Mesenchymal stem cell (in vitro differentiated cells and primary cell): ENCODE data around the gene NUAK1.

Source experiments
- DNase-seq: peaks from one replicate; pipeline ENCODE4 v3.0.0-alpha.2; 2013
- H2AFZ ChIP-seq: one replicate; pipeline ENCODE4 v1.6.1; 2013; ENCODE audit warnings: low read depth, mild to moderate bottlenecking, control low read depth, inconsistent platforms, low read length, moderate library complexity
- H2AK5ac ChIP-seq: 2 replicates; pipeline ENCODE4 v1.6.1; 2013; ENCODE audit warnings: low read length, moderate library complexity, mild to moderate bottlenecking, inconsistent platforms; ENCODE audit not compliant: severe bottlenecking
- H2BK120ac ChIP-seq: one replicate; pipeline ENCODE4 v1.6.1; 2013; ENCODE audit warnings: low read depth, mild to moderate bottlenecking, inconsistent platforms, low read length, moderate library complexity
- H2BK12ac ChIP-seq, 2 experiments: one replicate each; pipeline ENCODE4 v1.6.1; 2013; ENCODE audit warnings: inconsistent platforms in 2 of 2, low read length in 2 of 2, mild to moderate bottlenecking in 2 of 2, moderate library complexity in 2 of 2, control low read depth in 1 of 2
- H2BK15ac ChIP-seq: one replicate; pipeline ENCODE4 v1.6.1; 2013; ENCODE audit warnings: mild to moderate bottlenecking, low read depth, inconsistent platforms; ENCODE audit not compliant: poor library complexity, severe bottlenecking
- H2BK5ac ChIP-seq: 2 replicates; pipeline ENCODE4 v1.6.1; 2013; ENCODE audit warnings: low read depth, mild to moderate bottlenecking, low read length, control low read depth, inconsistent platforms; ENCODE audit not compliant: poor library complexity, severe bottlenecking
- H3K14ac ChIP-seq, 2 experiments: one replicate each; pipeline ENCODE4 v1.6.1; 2013; ENCODE audit warnings: inconsistent platforms in 2 of 2, low read length in 2 of 2, control low read depth in 1 of 2, mild to moderate bottlenecking in 1 of 2, moderate library complexity in 1 of 2
- H3K18ac ChIP-seq, 2 experiments: one replicate each; pipeline ENCODE4 v1.6.1; 2013; ENCODE audit warnings: inconsistent platforms in 2 of 2, low read length in 2 of 2, control low read depth in 1 of 2, low read depth in 1 of 2, mild to moderate bottlenecking in 1 of 2
- H3K23ac ChIP-seq, 2 experiments: one replicate each; pipeline ENCODE4 v1.6.1; 2013; ENCODE audit warnings: inconsistent platforms in 2 of 2, low read length in 2 of 2, mild to moderate bottlenecking in 2 of 2, moderate library complexity in 2 of 2, control low read depth in 1 of 2
- H3K27ac ChIP-seq: 2 replicates; pipeline ENCODE4 v1.5.1; 2013; ENCODE audit warnings: mild to moderate bottlenecking, moderate library complexity, low read length, control low read depth, inconsistent platforms; ENCODE audit not compliant: poor library complexity, severe bottlenecking
- H3K27me3 ChIP-seq, 2 experiments: 2 replicates each; pipeline versions ENCODE4 v1.6.1 to v1.7.0; 2013; ENCODE audit warnings: low read length in 2 of 2, mild to moderate bottlenecking in 2 of 2, moderate library complexity in 2 of 2, control low read depth in 1 of 2, inconsistent platforms in 1 of 2; ENCODE audit not compliant: control insufficient read depth in 1 of 2, insufficient read depth in 1 of 2
- H3K36me3 ChIP-seq, 2 experiments: 2 replicates each; pipeline versions ENCODE4 v1.6.1 to v1.7.0; 2013; ENCODE audit warnings: low read length in 2 of 2, control low read depth in 1 of 2, inconsistent platforms in 1 of 2, low read depth in 1 of 2, mild to moderate bottlenecking in 1 of 2; ENCODE audit not compliant: insufficient read depth in 2 of 2, control insufficient read depth in 1 of 2
- H3K4ac ChIP-seq, 2 experiments: one replicate each; pipeline ENCODE4 v1.6.1; 2013; ENCODE audit warnings: inconsistent platforms in 2 of 2, low read length in 2 of 2, mild to moderate bottlenecking in 2 of 2, moderate library complexity in 2 of 2, control low read depth in 1 of 2, low read depth in 1 of 2
- H3K4me1 ChIP-seq: 2 replicates; pipeline ENCODE4 v1.6.1; 2013; ENCODE audit warnings: low read depth, low read length, control low read depth; ENCODE audit not compliant: control insufficient read depth, insufficient read depth
- H3K4me2 ChIP-seq: 2 replicates; pipeline ENCODE4 v1.6.1; 2013; ENCODE audit warnings: low read length, mild to moderate bottlenecking, inconsistent platforms; ENCODE audit not compliant: poor library complexity, severe bottlenecking
- H3K4me3 ChIP-seq, 2 experiments: 2 replicates each; pipeline versions ENCODE4 v1.5.1 to v1.7.0; 2013; ENCODE audit warnings: low read length in 2 of 2, mild to moderate bottlenecking in 2 of 2, control low read depth in 1 of 2, low read depth in 1 of 2; ENCODE audit not compliant: insufficient read depth in 1 of 2
- H3K79me1 ChIP-seq: replicated peaks from 2 replicates; pipeline ENCODE4 v1.6.1; 2013; ENCODE audit warnings: mild to moderate bottlenecking, control low read depth, low read length, inconsistent platforms; ENCODE audit not compliant: poor library complexity, severe bottlenecking
- H3K9ac ChIP-seq: 2 replicates; pipeline ENCODE4 v1.7.0; 2013; ENCODE audit warnings: mild to moderate bottlenecking, low read length, moderate library complexity
- H3K9me3 ChIP-seq: 2 replicates; pipeline ENCODE4 v1.7.0; 2013; ENCODE audit warnings: mild to moderate bottlenecking, low read length; ENCODE audit not compliant: control insufficient read depth
- H4K8ac ChIP-seq: one replicate; pipeline ENCODE4 v1.6.1; 2013; ENCODE audit warnings: inconsistent platforms, mild to moderate bottlenecking, low read length, moderate library complexity
- H4K91ac ChIP-seq: one replicate; pipeline ENCODE4 v1.6.1; 2013; ENCODE audit warnings: mild to moderate bottlenecking, low read length, inconsistent platforms
- WGBS: methylation state at CpG from one replicate; pipeline ENCODE4 v1.1.7; 2013; ENCODE audit warnings: mixed read lengths; 5-methylcytosine and 5-hydroxymethylcytosine counted together

Gene NUAK1

DNA sequence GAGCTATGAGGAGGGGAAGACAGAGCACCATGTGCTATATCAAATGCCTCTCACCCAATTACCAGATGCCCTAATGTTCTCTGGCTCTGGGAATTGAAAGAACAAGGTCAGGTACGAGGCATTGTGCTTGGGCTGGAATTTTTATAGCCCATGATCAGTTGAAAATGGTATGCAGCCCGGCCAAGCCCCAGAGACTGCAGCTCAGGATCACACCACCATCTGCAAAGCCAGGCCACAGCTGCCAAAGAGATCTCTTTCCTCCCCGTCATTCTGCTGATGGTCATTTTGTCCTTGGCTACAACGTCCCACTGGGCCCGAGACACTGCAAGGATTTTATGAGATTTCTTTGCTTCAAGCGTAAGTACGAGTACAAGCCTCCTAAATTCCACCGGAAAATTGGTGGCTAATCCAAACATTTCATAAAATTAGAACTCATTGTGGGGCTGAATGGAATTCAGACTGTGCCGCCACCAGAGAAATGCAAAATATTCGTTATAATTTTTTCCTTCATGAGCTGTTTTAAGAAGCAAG is 15.1 kb downstream of the NUAK1 start:
- no peak overlapping the region for H4K8ac ChIP-seq
- peak; percentile 36 for DNase-seq
- no peak overlapping the region for H2BK5ac ChIP-seq
- H2AK5ac ChIP-seq, result no peak overlapping the region
- peak overlapping the region in 1 of 2 experiments; percentile 8 for H3K4ac ChIP-seq
- no peak overlapping the region for H3K14ac ChIP-seq
- H3K18ac ChIP-seq, result no peak overlapping the region
- H2BK15ac ChIP-seq, result no peak overlapping the region
- H2AFZ ChIP-seq, result no peak overlapping the region
- H2BK12ac ChIP-seq, result no peak overlapping the region
- peaks cover 28% of the 10 kb centered on the region for H3K4me1 ChIP-seq
- peak overlapping the region; percentile 11 for H3K27ac ChIP-seq
- H3K27me3 ChIP-seq, result no peaks in the 10 kb centered on the region
- H3K36me3 ChIP-seq, result peaks cover 0 to 3% of the 10 kb centered on the region in 2 experiments
- no peak overlapping the region for H3K9ac ChIP-seq
- no peak overlapping the region for H4K91ac ChIP-seq
- H3K4me2 ChIP-seq, result no peak overlapping the region
- H3K9me3 ChIP-seq, result no peaks in the 10 kb centered on the region
- 54% methylated on average over 10 of the region's 10 CpGs for WGBS
- peaks cover 36% of the 10 kb centered on the region for H3K79me1 ChIP-seq
- H3K23ac ChIP-seq, result no peak overlapping the region
- peak overlapping the region in 1 of 2 experiments; percentile 9 for H3K4me3 ChIP-seq
- no peak overlapping the region for H2BK120ac ChIP-seq

DNA sequence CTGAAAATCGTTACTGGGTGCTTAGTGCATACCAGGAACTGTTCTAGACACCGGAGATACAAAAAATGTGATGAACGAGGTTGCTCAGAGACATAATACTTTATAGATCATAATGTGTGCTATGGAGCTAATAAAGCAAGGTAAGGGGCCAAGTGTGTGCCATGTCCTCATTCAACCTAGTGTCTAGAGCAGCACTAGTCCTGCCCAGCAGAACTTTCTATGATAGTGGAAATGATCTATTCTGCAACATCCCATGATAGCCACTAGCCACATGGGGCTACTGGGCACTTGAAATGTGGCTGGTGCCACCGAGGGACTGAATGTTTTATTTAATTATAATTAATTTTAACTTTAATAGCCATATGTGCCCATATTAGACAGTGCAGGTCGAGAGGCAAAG is 15.6 kb downstream of the NUAK1 start:
- H3K79me1 ChIP-seq, result peaks cover 36% of the 10 kb centered on the region
- no peaks in the 10 kb centered on the region for H3K9me3 ChIP-seq
- H2AFZ ChIP-seq, result no peak overlapping the region
- H2BK5ac ChIP-seq, result no peak overlapping the region
- no peak overlapping the region for H4K8ac ChIP-seq
- H3K4me1 ChIP-seq, result peaks cover 31% of the 10 kb centered on the region
- H3K27me3 ChIP-seq, result no peaks in the 10 kb centered on the region
- no peak overlapping the region for H2BK12ac ChIP-seq
- H2BK15ac ChIP-seq, result no peak overlapping the region
- H3K4me2 ChIP-seq, result no peak overlapping the region
- no peak overlapping the region for H2BK120ac ChIP-seq
- H3K9ac ChIP-seq, result no peak overlapping the region
- H3K36me3 ChIP-seq, result peaks cover 0 to 3% of the 10 kb centered on the region in 2 experiments
- H3K4ac ChIP-seq, result no peak overlapping the region
- H3K14ac ChIP-seq, result no peak overlapping the region
- WGBS, result 89% methylated on average over 4 of the region's 5 CpGs
- no peak overlapping the region for H3K23ac ChIP-seq
- H3K4me3 ChIP-seq, result no peak overlapping the region
- H4K91ac ChIP-seq, result no peak overlapping the region
- no peak for DNase-seq
- peak overlapping the region; percentile 11 for H3K27ac ChIP-seq
- H2AK5ac ChIP-seq, result no peak overlapping the region
- no peak overlapping the region for H3K18ac ChIP-seq

DNA sequence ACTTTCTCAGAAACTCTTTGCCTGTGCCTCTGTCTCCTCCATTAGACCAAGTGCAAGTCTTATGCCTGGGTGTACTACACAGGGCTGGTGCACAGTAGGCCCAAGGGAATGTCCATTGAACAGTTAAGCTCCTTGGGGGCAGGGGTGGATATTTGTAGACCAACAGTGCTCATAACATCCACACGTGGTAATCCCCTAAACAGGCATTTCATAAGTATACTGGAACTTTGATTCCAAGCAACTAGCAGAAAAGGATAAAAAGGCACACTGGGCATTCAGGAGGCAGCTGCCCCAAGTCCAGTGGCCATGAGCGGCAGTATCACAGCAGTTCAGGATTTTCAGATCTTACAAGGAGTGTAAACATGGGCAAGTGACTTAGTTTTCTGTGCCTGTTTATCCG is 16.8 kb downstream of the NUAK1 start:
- no peak overlapping the region for H3K14ac ChIP-seq
- H3K9ac ChIP-seq, result no peak overlapping the region
- peaks cover 32% of the 10 kb centered on the region for H3K79me1 ChIP-seq
- peak overlapping the region; percentile 1 to 50 for H3K18ac ChIP-seq
- H2AFZ ChIP-seq, result no peak overlapping the region
- peak overlapping the region; percentile 24 to 30 for H3K4ac ChIP-seq
- H3K36me3 ChIP-seq, result peaks cover 0 to 3% of the 10 kb centered on the region in 2 experiments
- no peak overlapping the region for H3K4me3 ChIP-seq
- H2BK12ac ChIP-seq, result peak overlapping the region in 1 of 2 experiments; percentile 0
- H3K4me2 ChIP-seq, result no peak overlapping the region
- H2AK5ac ChIP-seq, result peak overlapping the region; percentile 37
- H3K27ac ChIP-seq, result no peak overlapping the region
- no peak overlapping the region for H4K91ac ChIP-seq
- no peaks in the 10 kb centered on the region for H3K9me3 ChIP-seq
- no peak for DNase-seq
- H4K8ac ChIP-seq, result peak overlapping the region; percentile 40
- no peaks in the 10 kb centered on the region for H3K27me3 ChIP-seq
- H2BK5ac ChIP-seq, result no peak overlapping the region
- H2BK15ac ChIP-seq, result peak overlapping the region; percentile 45
- peak overlapping the region; percentile 86 for H2BK120ac ChIP-seq
- H3K4me1 ChIP-seq, result peaks cover 26% of the 10 kb centered on the region
- 83% methylated on average over 3 of the region's 3 CpGs for WGBS
- no peak overlapping the region for H3K23ac ChIP-seq

DNA sequence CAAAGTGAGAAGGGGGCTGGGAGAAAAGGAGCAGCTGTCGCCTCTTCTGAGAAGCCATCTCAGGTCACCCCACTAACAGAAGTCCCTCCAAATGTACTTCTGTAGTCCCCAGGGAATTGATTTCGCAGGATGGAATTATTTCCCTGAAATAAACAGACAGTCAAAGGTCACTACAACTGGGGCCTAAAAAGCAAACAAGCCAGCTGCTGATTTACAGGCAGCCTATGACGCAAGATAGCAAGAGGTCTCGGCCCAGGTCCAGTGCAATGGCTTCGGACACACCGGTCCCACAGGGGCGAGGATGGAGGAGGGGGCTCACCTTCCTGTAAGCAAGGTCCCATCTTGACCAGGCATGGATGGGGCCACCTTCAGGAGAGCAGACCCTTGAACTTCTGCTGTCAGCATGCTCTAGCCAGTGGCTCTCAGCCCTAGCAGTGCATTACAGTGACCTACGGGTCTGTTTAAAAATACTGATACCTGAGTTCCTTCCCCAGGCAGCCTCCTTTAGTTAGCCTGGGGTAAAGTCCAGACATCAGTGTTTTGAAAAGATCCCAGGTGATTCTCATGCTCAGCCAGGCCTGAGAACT is 18.1 kb downstream of the NUAK1 start:
- WGBS, result 34% methylated on average over 8 of the region's 8 CpGs

More for the DNA sequence above, 18.1 kb downstream of the NUAK1 start:
- Histone ChIP-seq H2AK5ac (peak overlapping the region; percentile 20), H3K27me3 (no peaks in the 10 kb centered on the region), H2BK12ac (peak overlapping the region; percentile 6 to 42), H3K9me3 (no peaks in the 10 kb centered on the region), H3K79me1 (peaks cover 39% of the 10 kb centered on the region), H4K8ac (peak overlapping the region; percentile 14), H4K91ac (peak overlapping the region; percentile 45), H3K23ac (peak overlapping the region in 1 of 2 experiments; percentile 57), H3K9ac (no peak overlapping the region), H3K36me3 (peaks cover 0 to 4% of the 10 kb centered on the region in 2 experiments), H3K4me1 (peaks cover 21% of the 10 kb centered on the region), H3K14ac (no peak overlapping the region), H2AFZ (no peak overlapping the region), H2BK5ac (no peak overlapping the region), H3K4ac (peak overlapping the region; percentile 30 to 54), H3K18ac (peak overlapping the region; percentile 52 to 58), H3K4me3 (no peak overlapping the region), H2BK15ac (no peak overlapping the region), H3K27ac (no peak overlapping the region), H3K4me2 (no peak overlapping the region), H2BK120ac (peak overlapping the region; percentile 82)
- DNase-seq, result peak; percentile 54
